ENCODE measurements around the gene OSBP2. TPM values are rescaled to one million over a fixed set of nuclear protein-coding genes. Genes with fewer than 3 reads are reported as not detected.

OSBP2 gene
- total RNA-seq, 1 experiment from 2014 or later: 10.2 TPM

DNA sequence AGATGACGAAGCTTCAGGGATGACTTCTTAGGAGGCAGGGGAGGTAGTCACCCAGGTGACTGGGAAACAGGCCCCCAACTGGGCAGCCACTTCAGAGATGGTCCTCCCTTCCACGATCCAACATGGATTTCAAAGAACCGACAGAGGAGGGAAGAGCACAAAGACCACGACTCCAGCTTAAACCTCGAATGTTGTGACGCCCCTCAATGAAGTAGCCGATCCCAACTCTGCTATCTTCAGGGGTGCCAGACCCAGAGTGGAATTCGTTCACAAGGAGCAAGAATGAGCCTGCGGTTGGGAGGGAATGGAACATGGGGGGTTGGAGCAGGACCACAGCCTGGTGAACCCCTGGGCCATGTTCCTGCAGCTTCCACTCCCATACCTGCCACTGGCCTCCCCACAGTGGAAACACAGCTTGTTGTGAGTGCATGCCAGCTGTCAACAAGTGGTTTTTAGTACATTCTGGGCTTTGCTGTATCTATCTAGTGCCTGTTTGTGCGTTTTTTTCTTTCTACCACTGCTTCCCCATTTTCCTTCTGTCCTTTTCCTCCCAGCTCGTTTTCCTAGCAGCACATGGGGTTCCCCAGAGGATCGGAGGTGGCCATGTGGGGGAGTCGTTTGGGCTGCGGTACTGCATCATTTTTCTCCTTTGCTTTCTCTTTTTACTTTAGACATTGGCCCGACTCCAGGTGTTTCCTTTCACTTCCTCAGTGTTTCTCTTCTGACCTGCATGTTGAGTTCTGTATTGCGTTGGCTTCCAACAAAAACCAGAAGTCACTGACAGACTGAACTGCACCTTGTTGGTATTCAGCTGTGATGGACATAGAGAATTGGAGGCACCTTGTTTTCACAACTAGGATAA, 208.1 kb downstream of the OSBP2 start:
- POLR2A ChIA-PET (ENCODE audit: unreplicated experiment): no interaction called here
- intact Hi-C loops (cut with micrococcal nuclease): no loop called here
- no peak for DNase-seq

GRCh38 chr22:30903876-30904460, 209.3 kb downstream of the OSBP2 start:
- CTCF ChIA-PET: no interaction called here
- H3K79me2 ChIP-seq (ENCODE audit: low read length): no peaks in the 10 kb centered on the region
- H3K27ac ChIP-seq (ENCODE audit: low read length): no peak overlapping the region
- no peak overlapping the region for H3K9ac ChIP-seq (ENCODE audit: low read length)
- no peak overlapping the region for H3K4me2 ChIP-seq (ENCODE audit: low read length)
- H3K36me3 ChIP-seq (ENCODE audit: low read depth, low read length): no peaks in the 10 kb centered on the region
- H3K27me3 ChIP-seq (ENCODE audit: low read length): no peaks in the 10 kb centered on the region
- no peak overlapping the region for H3K4me3 ChIP-seq (ENCODE audit: low read length)
- intact Hi-C loops (cut with micrococcal nuclease): no loop called here
- H3K9me3 ChIP-seq (ENCODE audit: low read length): no peaks in the 10 kb centered on the region
- no peak overlapping the region for H2AFZ ChIP-seq (ENCODE audit: low read length)
- DNase-seq: no peak
- POLR2A ChIA-PET (ENCODE audit: unreplicated experiment): no interaction called here
- H3K4me1 ChIP-seq (ENCODE audit: insufficient read depth, low read length): no peaks in the 10 kb centered on the region
- TF ChIP-seq CTCF (conservative IDR thresholded peaks at IDR 0.05; ENCODE audit: low read depth, low read length) (no peak), EZH2 (IDR thresholded peaks at IDR 0.05; ENCODE audit: low read length, unreplicated experiment) (no peak), EZH2phosphoT487 (IDR thresholded peaks at IDR 0.05; ENCODE audit: borderline replicate concordance, low read length) (no peak)
- no peaks in the 10 kb centered on the region for H3F3A ChIP-seq (ENCODE audit: low read length, unreplicated experiment)
- no peak for ATAC-seq
- H3K9me2 ChIP-seq (replicated peaks; ENCODE audit: low read length): no peaks in the 10 kb centered on the region
- H4K20me1 ChIP-seq (ENCODE audit: low read length): no peaks in the 10 kb centered on the region
- no TSS peak for BruUV-seq (replicated peaks)

More for the DNA sequence above, 208.1 kb downstream of the OSBP2 start:
- no peak for ATAC-seq
- Histone ChIP-seq H3K27ac (ENCODE audit: low read length) (no peak overlapping the region), H3K79me2 (ENCODE audit: low read length) (no peaks in the 10 kb centered on the region), H3K27me3 (ENCODE audit: low read length) (no peaks in the 10 kb centered on the region), H3K4me1 (ENCODE audit: insufficient read depth, low read length) (no peaks in the 10 kb centered on the region), H2AFZ (ENCODE audit: low read length) (no peak overlapping the region), H3K4me2 (ENCODE audit: low read length) (no peak overlapping the region), H3K9me2 (replicated peaks; ENCODE audit: low read length) (no peaks in the 10 kb centered on the region), H3K9ac (ENCODE audit: low read length) (no peak overlapping the region), H4K20me1 (ENCODE audit: low read length) (no peaks in the 10 kb centered on the region), H3K36me3 (ENCODE audit: low read depth, low read length) (no peaks in the 10 kb centered on the region), H3K9me3 (ENCODE audit: low read length) (no peaks in the 10 kb centered on the region), H3F3A (ENCODE audit: low read length, unreplicated experiment) (no peaks in the 10 kb centered on the region), H3K4me3 (ENCODE audit: low read length) (no peak overlapping the region)
- no TSS peak for BruUV-seq (replicated peaks)
- TF ChIP-seq EZH2 (IDR thresholded peaks at IDR 0.05; ENCODE audit: low read length, unreplicated experiment) (no peak), CTCF (conservative IDR thresholded peaks at IDR 0.05; ENCODE audit: low read depth, low read length) (no peak), EZH2phosphoT487 (IDR thresholded peaks at IDR 0.05; ENCODE audit: borderline replicate concordance, low read length) (no peak)
- CTCF ChIA-PET: no interaction called here

Measured in PC-3 (cell line).